MV-4-11 (cell line): ENCODE data around the gene S100A6.

Source experiments
- DNase-seq: peaks from one replicate; lab custom pipeline; 2025; lab: John Stamatoyannopoulos, UW

S100A6 gene

DNA sequence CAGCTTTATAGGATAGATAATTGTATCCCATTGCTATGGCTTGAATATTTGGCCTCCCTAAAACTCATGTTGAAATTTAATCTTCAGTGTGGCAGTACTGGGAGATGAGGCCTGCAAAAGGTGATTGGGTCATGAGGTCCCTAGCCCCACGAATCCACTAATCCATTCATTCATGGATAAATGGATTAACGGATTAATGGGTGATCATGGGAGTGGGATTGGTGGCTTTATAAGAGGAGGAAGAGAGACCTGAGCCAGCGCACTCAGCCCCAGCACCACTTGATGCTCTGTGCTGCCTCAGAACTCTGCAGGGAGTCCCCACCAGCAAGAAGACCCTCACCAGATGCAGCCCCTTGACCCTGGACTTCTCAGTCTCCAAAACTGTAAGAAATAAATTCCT, 32.0 kb downstream of the S100A6 start:
- DNase-seq = no peak

DNA sequence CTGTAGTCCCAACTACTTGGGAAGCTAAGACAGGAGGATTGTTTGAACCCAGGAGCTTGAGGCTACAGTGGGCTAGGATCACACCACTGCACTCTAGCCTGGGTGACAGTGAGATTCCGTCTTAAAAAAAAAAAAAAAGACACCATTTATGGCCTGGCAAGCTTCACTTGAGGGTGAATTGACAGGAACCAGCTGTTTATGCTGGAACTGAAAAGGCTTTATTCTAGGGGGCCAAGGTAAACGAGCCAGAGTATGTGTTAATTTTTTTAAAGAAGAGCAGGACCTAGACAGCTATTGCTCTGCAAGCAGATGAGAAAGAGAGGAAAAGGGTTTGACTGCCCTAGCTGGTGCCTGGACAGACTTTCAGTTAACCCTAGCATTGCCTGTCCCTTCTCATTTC, 37.0 kb downstream of the S100A6 start:
- DNase-seq = no peak

DNA sequence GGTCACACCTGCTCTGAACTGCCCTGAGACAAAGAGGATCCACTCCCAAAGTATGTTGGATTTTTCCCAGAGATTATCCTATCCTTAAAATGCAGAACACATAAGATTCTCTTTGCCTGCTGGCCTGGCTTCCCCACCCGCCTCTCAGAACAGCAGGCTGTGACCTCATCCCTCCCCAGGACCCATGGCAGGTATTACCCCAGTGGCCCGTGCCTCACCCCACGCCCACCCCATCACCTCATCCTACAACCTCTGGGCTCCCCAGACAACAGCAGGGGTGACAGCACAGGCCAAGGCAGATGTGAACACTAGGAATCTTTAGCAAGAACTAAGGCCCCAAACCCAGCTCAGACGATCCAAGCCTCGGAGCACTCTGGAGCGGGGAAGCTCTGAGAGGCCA, 40.3 kb downstream of the S100A6 start:
- no peak for DNase-seq

DNA sequence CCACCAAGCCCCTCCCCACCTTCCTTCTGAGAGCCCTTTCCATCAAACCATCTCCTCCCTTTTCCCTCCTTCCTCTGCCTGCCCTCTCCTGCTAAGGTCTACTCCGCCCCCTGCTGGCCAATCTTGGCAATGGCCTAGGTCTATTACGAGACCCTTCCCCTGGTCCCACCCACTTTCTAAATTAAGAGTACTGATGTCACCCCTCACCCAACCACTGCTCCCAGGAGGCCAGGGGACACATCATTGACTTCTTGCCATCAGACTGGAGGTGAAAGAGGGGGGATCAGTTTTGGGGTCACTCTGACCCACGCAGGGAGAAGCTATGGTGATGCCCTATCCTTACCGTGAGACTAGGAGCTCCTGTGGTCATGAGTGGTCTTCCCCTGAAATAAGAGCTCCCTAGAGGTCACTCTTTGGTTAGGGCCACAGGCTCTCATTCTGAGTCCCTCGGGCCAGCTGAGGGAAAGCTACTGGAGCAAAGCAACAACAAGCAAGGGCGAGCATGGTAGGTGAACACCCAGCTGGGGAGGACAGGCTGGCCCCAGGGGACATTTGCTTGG, 40.7 kb downstream of the S100A6 start:
- peak; percentile 41 for DNase-seq

DNA sequence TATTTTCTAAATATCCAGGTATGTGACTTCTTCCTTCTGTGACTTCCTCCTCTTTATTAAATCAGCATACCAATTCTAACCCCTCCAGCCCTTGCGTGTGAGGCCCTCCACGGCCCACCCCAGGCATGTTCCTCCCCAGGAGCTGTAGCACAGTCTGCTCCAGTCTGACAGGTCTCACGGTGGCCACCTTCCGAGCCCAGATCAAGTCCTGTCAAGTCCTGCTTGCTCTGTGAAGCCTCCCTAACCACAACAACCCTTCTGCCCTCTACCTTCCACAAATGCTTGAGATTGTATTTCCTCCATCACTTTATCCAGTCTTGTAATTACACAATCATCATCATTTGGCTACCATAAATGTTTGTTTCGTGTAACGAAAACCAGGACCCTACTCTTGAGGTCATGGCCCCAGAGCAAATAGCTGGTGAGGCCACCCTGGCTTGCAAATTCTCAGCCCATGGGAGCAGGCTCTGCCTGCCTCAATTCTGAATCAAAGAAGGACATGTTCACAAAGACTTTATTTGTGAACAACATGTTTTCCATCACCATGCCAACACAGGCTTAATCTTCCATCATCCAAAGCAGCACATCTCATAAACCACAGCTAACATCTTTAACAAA, 42.3 kb downstream of the S100A6 start:
- DNase-seq = no peak

DNA sequence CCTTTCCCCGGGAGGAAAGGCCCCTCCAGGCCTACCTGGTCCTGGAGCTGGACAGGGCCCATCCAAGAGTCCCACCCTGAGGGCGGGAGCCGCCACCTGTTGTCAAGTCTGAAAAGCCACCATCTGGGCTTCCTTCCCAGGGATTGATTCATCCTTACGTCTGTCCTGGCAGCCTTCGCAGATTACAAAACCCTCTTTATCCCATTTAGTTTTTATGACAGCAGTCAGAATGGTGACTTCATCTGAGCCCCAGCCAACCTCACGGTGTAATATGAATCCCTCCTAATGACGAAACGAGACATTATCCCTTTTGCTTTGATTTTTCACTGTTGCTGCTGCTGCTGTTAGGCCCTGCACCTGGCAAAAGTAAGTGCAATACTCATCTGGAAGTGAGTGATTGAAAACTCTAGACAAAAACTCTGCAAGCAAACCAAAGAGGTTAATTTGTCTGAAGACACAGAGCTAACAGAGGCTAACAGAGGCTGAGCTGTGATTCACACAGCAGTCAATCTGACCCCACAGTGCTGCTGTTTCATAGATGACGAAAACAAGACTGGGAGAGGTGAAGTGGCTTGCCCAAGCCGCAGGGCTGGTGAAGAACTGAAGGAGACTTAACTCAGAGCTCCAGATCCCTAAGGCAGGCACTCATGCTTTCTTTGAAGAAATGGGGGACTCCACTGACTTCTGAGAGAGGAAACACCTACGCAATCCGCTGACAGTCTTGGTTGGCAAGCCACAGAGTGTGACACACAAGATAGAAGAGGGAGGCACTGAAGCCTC, 45.3 kb downstream of the S100A6 start:
- peak; percentile 98 for DNase-seq

DNA sequence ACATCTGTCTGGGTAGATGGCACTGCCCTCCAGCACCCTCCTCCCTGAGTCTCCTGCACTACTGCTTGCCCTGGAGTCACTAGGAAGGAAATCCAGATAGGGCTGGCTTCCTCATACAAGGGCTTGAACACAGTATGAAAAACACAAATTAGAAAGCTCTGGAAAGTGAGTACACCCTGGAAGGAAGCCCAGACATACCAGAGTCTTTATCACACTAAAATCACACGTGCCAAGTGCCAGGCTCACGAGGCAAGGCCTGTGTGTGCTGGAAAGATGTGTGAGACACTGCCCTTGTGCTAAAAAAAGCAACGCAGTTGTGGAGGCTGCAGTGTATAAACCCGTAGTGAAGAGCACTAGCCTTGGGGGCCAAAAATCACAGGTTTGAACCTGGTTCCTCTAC, 47.1 kb downstream of the S100A6 start:
- no peak for DNase-seq

DNA sequence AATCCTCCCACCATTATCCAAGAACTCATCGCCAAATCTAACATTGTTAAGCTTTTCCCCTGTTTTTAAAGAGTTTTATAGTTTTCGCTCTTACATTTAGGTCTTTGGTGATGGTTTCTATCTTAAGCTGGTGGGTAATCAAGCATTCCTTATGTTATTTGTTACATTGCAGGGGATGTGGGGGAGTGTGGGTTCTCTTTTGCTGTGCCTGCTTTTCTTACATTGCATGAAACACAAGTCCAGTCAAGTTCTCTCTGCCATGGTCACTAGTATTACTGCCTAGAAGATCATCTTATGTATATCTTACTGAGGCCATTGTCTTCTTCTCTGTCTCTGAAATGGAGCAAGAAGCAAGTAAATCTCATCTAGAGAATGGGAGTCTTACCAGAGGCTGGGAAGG, 48.1 kb downstream of the S100A6 start:
- DNase-seq = no peak

DNA sequence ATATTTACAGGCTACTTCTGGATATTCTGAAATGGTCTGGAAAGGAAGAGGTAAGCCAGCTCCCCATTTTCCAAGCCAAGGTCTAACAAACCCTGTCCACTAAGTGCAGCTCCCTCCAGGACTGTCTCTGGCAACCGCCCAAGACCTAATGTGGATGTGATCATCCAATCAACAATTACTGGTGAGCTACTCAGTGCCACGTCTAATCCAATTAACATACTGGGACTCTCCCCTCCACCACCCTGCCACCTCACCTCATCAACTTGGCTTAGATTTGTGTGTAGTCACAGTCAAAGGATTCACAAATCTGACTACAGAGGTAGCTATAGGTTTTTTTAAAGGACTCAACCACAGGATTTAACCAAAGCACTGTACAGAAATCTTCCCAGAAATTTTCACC, 49.9 kb downstream of the S100A6 start:
- no peak for DNase-seq
